Measurements from ENCODE around the gene MTA2. TPM values are rescaled to one million over a fixed set of nuclear protein-coding genes. Genes with fewer than 3 reads are reported as not detected.
"Not testable (repeated sequence)": the region's sequence is repeated elsewhere in the genome, so short reads cannot be mapped to it uniquely, and the experiment has no call there.

MTA2 gene
- total RNA-seq, 1 donor from 2014 or later = 136 TPM

DNA sequence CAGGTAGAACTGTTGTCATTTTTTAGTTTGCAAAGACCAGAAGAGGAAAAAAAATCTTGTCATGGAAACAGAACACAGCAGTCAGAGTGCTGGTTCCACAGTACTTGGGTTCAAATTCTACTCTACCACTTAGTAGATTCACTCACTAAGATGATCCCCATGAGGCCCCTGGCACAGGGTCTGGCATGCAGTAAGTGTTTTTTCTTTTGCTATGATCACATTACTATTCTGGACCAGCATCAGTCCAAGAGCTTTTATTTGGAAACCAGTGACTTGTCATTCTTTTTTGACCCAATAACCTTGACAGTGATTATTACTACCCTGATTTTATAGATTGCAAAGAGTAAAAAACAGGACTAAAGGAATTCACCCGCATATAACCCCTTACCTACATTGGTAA is 32.1 kb downstream of the MTA2 start:
- no peak for DNase-seq (ENCODE audit: low read depth)
- peaks cover 5% of the 10 kb centered on the region for H3K36me3 ChIP-seq (ENCODE audit: control insufficient read depth, insufficient read depth, low read length)
- TF ChIP-seq, protein P1, sequence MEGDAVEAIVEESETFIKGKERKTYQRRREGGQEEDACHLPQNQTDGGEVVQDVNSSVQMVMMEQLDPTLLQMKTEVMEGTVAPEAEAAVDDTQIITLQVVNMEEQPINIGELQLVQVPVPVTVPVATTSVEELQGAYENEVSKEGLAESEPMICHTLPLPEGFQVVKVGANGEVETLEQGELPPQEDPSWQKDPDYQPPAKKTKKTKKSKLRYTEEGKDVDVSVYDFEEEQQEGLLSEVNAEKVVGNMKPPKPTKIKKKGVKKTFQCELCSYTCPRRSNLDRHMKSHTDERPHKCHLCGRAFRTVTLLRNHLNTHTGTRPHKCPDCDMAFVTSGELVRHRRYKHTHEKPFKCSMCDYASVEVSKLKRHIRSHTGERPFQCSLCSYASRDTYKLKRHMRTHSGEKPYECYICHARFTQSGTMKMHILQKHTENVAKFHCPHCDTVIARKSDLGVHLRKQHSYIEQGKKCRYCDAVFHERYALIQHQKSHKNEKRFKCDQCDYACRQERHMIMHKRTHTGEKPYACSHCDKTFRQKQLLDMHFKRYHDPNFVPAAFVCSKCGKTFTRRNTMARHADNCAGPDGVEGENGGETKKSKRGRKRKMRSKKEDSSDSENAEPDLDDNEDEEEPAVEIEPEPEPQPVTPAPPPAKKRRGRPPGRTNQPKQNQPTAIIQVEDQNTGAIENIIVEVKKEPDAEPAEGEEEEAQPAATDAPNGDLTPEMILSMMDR (IDR thresholded peaks at IDR 0.05; ENCODE audit: insufficient read depth, low read length, poor library complexity, severe bottlenecking) = no peak
- no peak overlapping the region for H3K4me3 ChIP-seq (ENCODE audit: low read depth, low read length)
- H3K27me3 ChIP-seq (ENCODE audit: control insufficient read depth, insufficient read depth, low read length) = no peaks in the 10 kb centered on the region

GRCh38 chr11:62567018-62567633 is 34.5 kb downstream of the MTA2 start:
- Histone ChIP-seq H3K4me3 (ENCODE audit: low read depth, low read length) (no peak overlapping the region), H3K27me3 (ENCODE audit: control insufficient read depth, insufficient read depth, low read length) (no peaks in the 10 kb centered on the region), H3K36me3 (ENCODE audit: control insufficient read depth, insufficient read depth, low read length) (peaks cover 5% of the 10 kb centered on the region)
- TF ChIP-seq, protein P1 (IDR thresholded peaks at IDR 0.05; ENCODE audit: insufficient read depth, low read length, poor library complexity, severe bottlenecking) = no peak
- DNase-seq (ENCODE audit: low read depth) = no peak

DNA sequence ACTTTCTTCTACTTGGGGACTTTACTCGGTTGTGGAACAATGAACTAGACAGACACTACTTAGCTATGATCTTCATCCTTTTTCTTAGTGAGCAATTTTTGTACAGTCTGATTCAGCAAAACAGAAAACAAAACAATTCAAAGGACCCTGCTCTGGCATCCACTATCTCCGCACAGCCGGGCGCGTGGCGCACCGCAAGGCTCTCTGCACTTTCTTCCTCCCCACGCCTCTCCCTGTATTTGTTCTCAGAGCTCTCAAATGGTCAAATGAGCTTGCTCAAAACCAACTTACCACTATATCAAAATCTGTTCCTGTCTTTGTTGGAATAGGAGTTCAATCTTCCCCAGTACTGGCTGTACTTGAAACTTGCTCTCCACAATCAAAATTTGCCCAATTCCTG is 35.4 kb downstream of the MTA2 start:
- TF ChIP-seq, protein P1 (IDR thresholded peaks at IDR 0.05; ENCODE audit: insufficient read depth, low read length, poor library complexity, severe bottlenecking) = no peak
- no peaks in the 10 kb centered on the region for H3K27me3 ChIP-seq (ENCODE audit: control insufficient read depth, insufficient read depth, low read length)
- no peak for DNase-seq (ENCODE audit: low read depth)
- H3K36me3 ChIP-seq (ENCODE audit: control insufficient read depth, insufficient read depth, low read length) = peaks cover 4% of the 10 kb centered on the region
- H3K4me3 ChIP-seq (ENCODE audit: low read depth, low read length) = no peak overlapping the region

DNA sequence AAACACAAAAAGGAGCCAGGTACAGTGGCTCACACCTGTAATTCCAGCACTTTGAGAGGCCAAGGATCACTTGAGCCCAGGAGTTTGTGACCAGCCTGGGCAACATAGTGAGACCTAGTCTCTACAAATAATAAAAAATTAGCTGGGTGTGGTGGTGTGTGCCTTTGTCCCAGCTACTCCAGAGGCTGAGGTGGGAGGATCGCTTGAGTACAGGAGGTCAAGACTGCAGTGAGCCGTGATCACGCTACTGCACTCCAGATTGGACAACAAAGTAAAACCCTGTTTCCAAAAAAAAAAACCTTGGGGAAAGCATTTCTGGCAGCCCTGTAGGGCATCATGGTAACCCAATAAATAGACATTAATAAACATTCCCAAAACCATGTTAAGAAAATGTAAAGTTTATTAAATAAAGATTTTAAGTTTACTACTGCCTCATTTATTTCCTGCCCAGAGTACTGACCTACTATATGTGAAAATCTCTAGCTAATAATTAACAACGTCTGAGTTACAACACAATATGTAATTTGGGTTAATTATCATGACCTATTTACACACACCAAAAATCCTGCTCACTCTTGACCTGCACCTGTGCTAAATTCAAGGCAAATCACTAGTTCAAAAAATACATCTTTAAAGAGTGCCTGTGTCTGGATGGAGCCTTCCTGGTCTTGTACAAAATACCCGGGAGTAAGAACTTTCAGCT is 36.4 kb downstream of the MTA2 start:
- Histone ChIP-seq H3K4me3 (ENCODE audit: low read depth, low read length) (no peak overlapping the region), H3K27me3 (ENCODE audit: control insufficient read depth, insufficient read depth, low read length) (no peaks in the 10 kb centered on the region), H3K36me3 (ENCODE audit: control insufficient read depth, insufficient read depth, low read length) (peaks cover under 1% of the 10 kb centered on the region)
- TF ChIP-seq, protein P1 (IDR thresholded peaks at IDR 0.05; ENCODE audit: insufficient read depth, low read length, poor library complexity, severe bottlenecking) = no peak
- no peak for DNase-seq (ENCODE audit: low read depth)

DNA sequence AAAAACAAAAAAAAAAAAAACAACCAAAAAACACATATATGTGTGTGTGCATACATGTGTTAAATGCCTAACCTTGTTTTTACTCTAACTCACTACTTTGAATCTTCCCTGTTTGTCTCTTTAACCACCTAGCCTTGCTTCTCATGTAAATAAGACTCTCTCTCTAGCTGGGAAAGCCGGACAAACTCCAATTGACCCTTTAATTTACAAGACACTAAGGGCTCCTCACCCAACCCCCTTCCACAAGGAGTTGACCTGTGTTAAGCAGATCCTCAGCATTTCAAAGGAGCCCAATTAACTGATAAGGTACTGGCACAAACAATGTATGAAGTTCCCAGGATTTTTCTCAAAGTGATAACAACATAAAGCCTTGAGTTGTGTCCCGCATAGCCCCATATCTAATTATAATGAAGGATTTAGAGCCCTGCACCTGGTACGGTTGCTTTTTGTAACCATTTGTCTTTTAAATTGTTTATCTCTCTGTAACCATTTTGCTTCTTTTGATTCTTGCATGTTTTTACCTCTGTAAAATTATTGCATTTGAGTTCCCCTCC is 39.9 kb downstream of the MTA2 start:
- DNase-seq (ENCODE audit: low read depth); H3K4me3 ChIP-seq (ENCODE audit: low read depth, low read length); H3K36me3 ChIP-seq (ENCODE audit: control insufficient read depth, insufficient read depth, low read length); H3K27me3 ChIP-seq (ENCODE audit: control insufficient read depth, insufficient read depth, low read length): not testable (repeated sequence)

DNA sequence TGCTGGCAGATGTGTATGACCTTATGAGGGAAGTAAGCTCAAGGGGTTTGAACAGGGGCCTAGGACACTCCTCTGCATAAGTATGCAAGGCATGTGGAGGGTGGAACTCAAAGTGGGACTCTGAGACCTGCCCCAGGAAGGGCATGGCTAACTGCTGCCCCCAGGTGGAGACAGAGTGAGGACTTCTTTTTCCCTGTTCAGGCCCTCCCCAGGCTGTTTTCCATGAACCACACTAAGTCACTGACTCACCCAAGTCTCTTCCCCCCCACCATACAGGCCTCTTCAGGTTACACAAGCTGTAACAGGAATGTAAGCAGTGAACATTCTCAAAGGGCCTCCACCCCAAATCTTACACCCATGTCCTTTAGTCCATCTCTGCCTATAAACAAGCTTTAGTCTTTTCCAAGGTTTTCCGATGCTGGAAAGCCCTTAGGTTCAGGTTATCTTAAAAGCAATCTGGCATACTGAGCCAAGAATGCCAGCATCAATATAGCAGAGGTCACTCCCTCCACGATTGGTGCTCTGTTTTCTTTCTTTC is 41.0 kb downstream of the MTA2 start:
- DNase-seq (ENCODE audit: low read depth) = peak; percentile 89
- Histone ChIP-seq H3K36me3 (ENCODE audit: control insufficient read depth, insufficient read depth, low read length) (peaks cover 1% of the 10 kb centered on the region), H3K27me3 (ENCODE audit: control insufficient read depth, insufficient read depth, low read length) (no peaks in the 10 kb centered on the region), H3K4me3 (ENCODE audit: low read depth, low read length) (no peak overlapping the region)
- TF ChIP-seq, protein P1 (IDR thresholded peaks at IDR 0.05; ENCODE audit: insufficient read depth, low read length, poor library complexity, severe bottlenecking) = peak; percentile 88

DNA sequence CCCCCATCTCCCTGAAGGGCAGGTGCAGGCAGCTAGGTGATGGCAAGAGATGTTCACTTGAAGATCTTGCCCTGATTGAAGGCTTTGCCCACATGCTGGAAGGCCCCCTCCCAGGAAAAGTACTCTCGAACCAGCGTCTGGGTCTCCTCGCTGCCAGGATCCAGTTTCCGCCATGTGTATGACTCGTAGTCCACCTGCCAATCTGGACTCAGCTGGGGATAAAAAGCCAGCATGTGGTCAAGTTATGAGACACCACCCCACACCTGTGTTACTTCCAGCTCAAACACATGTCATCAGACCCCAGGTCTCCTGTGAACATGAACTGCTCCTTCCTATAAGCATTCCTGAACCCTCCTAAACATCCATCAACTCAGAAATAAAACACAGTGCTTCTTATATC is 42.0 kb downstream of the MTA2 start:
- not testable (repeated sequence) for H3K4me3 ChIP-seq (ENCODE audit: low read depth, low read length); H3K27me3 ChIP-seq (ENCODE audit: control insufficient read depth, insufficient read depth, low read length); H3K36me3 ChIP-seq (ENCODE audit: control insufficient read depth, insufficient read depth, low read length); DNase-seq (ENCODE audit: low read depth)

All from kidney epithelial cell (primary cell).